H1 (cell line): Measurements from ENCODE around the gene ZNF764. TPM values are rescaled to one million over a fixed set of nuclear protein-coding genes. Genes with fewer than 3 reads are reported as not detected.
A peak's percentile ranks its signal among the peaks of the same experiment; 100 is the strongest.

ENCODE experiments used
- CTCF ChIA-PET: fragments of 300-600 bp; sonication (Branson Sonifier 250); formaldehyde crosslinking; loops from one replicate; lab custom pipeline; 2021; ENCODE audit not compliant: partially characterized antibody; lab: Charles Lee
- POLR2A ChIA-PET: fragments of 300-600 bp; sonication (Branson Sonifier 250); formaldehyde crosslinking; loops from one replicate; lab custom pipeline; 2021; ENCODE audit warnings: inconsistent platforms; ENCODE audit not compliant: partially characterized antibody; lab: Charles Lee
- DNase-seq, 2 experiments: peaks; one replicate each; pipeline versions ENCODE4 v3.0.0 to v3.0.0-alpha.2; 2010 to 2022; ENCODE audit warnings: low spot score in 2 of 2, low read depth in 1 of 2, mixed read lengths in 1 of 2
- FAIRE-seq: peaks from 2 replicates; lab custom pipeline; 2011; peaks lifted over from hg19 to GRCh38; lab: Jason Lieb, UNC
- H2AFZ ChIP-seq: 2 replicates; pipeline ENCODE4 v1.8.1; 2012; ENCODE audit warnings: low read length, inconsistent platforms
- H2AK5ac ChIP-seq: 2 replicates; pipeline ENCODE4 v1.6.1; 2013; ENCODE audit warnings: low read depth, low read length
- H2BK120ac ChIP-seq: replicated peaks from 2 replicates; pipeline ENCODE3; 2013; ENCODE audit warnings: low read depth, low read length, inconsistent platforms
- H2BK12ac ChIP-seq: 2 replicates; pipeline ENCODE4 v1.6.1; 2013; ENCODE audit warnings: low read depth, low read length
- H2BK15ac ChIP-seq: 2 replicates; pipeline ENCODE4 v1.6.1; 2013; ENCODE audit warnings: low read length
- H2BK20ac ChIP-seq: 2 replicates; pipeline ENCODE4 v1.6.1; 2013; ENCODE audit warnings: low read length
- H2BK5ac ChIP-seq: 2 replicates; pipeline ENCODE4 v1.6.1; 2013; ENCODE audit warnings: low read depth, low read length
- H3K14ac ChIP-seq: 2 replicates; pipeline ENCODE4 v1.6.1; 2013; ENCODE audit warnings: inconsistent platforms; ENCODE audit not compliant: insufficient read length
- H3K18ac ChIP-seq: 2 replicates; pipeline ENCODE4 v1.6.1; 2013; ENCODE audit warnings: low read length; ENCODE audit errors: extremely low read depth
- H3K23ac ChIP-seq: 2 replicates; pipeline ENCODE4 v1.6.1; 2013; ENCODE audit warnings: inconsistent platforms; ENCODE audit not compliant: insufficient read length
- H3K23me2 ChIP-seq: 2 replicates; pipeline ENCODE4 v1.6.1; 2013; ENCODE audit warnings: low read depth, low read length
- H3K27ac ChIP-seq: 2 replicates; pipeline ENCODE4 v1.6.1; 2011; ENCODE audit warnings: low read depth, low read length, inconsistent platforms
- H3K27me3 ChIP-seq, 4 experiments: replicated peaks in 1 of 4; 1 replicate in 1 of 4; 2 replicates in 3 of 4; pipeline versions ENCODE4 v1.6.1 to v1.8.1; 2011 to 2013; ENCODE audit warnings: low read length in 3 of 4, mild to moderate bottlenecking in 3 of 4, inconsistent platforms in 2 of 4, mixed read lengths in 2 of 4, moderate library complexity in 1 of 4; ENCODE audit not compliant: control insufficient read depth in 3 of 4, insufficient read depth in 3 of 4; ENCODE audit errors: extremely low read depth in 1 of 4
- H3K36me3 ChIP-seq, 4 experiments: 2 replicates each; pipeline versions ENCODE4 v1.6.1 to v1.8.1; 2011 to 2013; ENCODE audit warnings: mild to moderate bottlenecking in 4 of 4, low read length in 3 of 4, moderate library complexity in 2 of 4, control low read depth in 1 of 4, inconsistent platforms in 1 of 4; ENCODE audit not compliant: insufficient read depth in 4 of 4, control insufficient read depth in 2 of 4
- H3K4ac ChIP-seq: replicated peaks from 2 replicates; pipeline ENCODE3; 2013; ENCODE audit warnings: low read length, low read depth, mixed read lengths, inconsistent platforms; ENCODE audit not compliant: insufficient read length
- H3K4me1 ChIP-seq, 4 experiments: replicated peaks in 1 of 4; 1 replicate in 1 of 4; 2 replicates in 3 of 4; pipeline versions ENCODE4 v1.6.1 to v1.8.1; 2011 to 2013; ENCODE audit warnings: low read length in 3 of 4, inconsistent platforms in 2 of 4, mixed read lengths in 1 of 4; ENCODE audit not compliant: insufficient read depth in 4 of 4, control insufficient read depth in 3 of 4
- H3K4me2 ChIP-seq, 2 experiments: 2 replicates each; pipeline versions ENCODE4 v1.6.1 to v1.8.1; 2011 to 2013; ENCODE audit warnings: low read depth in 2 of 2, low read length in 2 of 2, control low read depth in 1 of 2, inconsistent platforms in 1 of 2, mild to moderate bottlenecking in 1 of 2; ENCODE audit not compliant: insufficient read depth in 1 of 2
- H3K4me3 ChIP-seq, 4 experiments: fragments of 200-600, 300-600 bp in 1 of 4; sonication (generic), shearing (Covaris generic), sonication (Bioruptor Twin) in 1 of 4; 2 replicates each; pipeline versions ENCODE4 v1.5.1 to v1.8.1; 2011 to 2016; ENCODE audit warnings: low read length in 4 of 4, low read depth in 3 of 4, control low read depth in 2 of 4, inconsistent platforms in 2 of 4, mild to moderate bottlenecking in 2 of 4, mixed read lengths in 1 of 4, moderate library complexity in 1 of 4; ENCODE audit not compliant: insufficient read depth in 2 of 4; ENCODE audit errors: extremely low read depth in 1 of 4
- H3K56ac ChIP-seq: replicated peaks from 2 replicates; pipeline ENCODE3; 2013; ENCODE audit warnings: low read depth, mild to moderate bottlenecking, mixed read lengths, low read length, inconsistent platforms; ENCODE audit not compliant: insufficient read length
- H3K79me1 ChIP-seq: 2 replicates; pipeline ENCODE4 v1.6.1; 2013; ENCODE audit warnings: low read depth, low read length, control low read depth
- H3K79me2 ChIP-seq, 2 experiments: 2 replicates each; pipeline versions ENCODE4 v1.6.1 to v1.8.1; 2012 to 2013; ENCODE audit warnings: low read length in 2 of 2, mild to moderate bottlenecking in 2 of 2, inconsistent platforms in 1 of 2; ENCODE audit not compliant: insufficient read depth in 2 of 2, control insufficient read depth in 1 of 2
- H3K9ac ChIP-seq, 4 experiments: replicated peaks in 1 of 4; 1 replicate in 1 of 4; 2 replicates in 3 of 4; pipeline versions ENCODE4 v1.6.1 to v1.8.1; 2011 to 2013; ENCODE audit warnings: low read depth in 3 of 4, low read length in 3 of 4, control low read depth in 2 of 4, mild to moderate bottlenecking in 2 of 4, moderate library complexity in 2 of 4, inconsistent platforms in 1 of 4; ENCODE audit errors: extremely low read depth in 1 of 4
- H3K9me3 ChIP-seq, 2 experiments: 2 replicates each; pipeline versions ENCODE4 v1.6.1 to v1.8.1; 2012 to 2013; ENCODE audit warnings: mild to moderate bottlenecking in 2 of 2, moderate library complexity in 2 of 2, control low read depth in 1 of 2, inconsistent platforms in 1 of 2, low read depth in 1 of 2, low read length in 1 of 2, mixed read lengths in 1 of 2; ENCODE audit not compliant: insufficient read depth in 2 of 2
- H4K20me1 ChIP-seq, 2 experiments: replicated peaks in 1 of 2; 2 replicates each; pipeline versions ENCODE3 to v1.8.1; 2011 to 2013; ENCODE audit warnings: inconsistent platforms in 2 of 2, low read length in 2 of 2, mild to moderate bottlenecking in 1 of 2; ENCODE audit not compliant: insufficient read depth in 2 of 2, control insufficient read depth in 1 of 2
- H4K5ac ChIP-seq: 2 replicates; pipeline ENCODE4 v1.6.1; 2013; ENCODE audit warnings: low read length, low read depth, mixed read lengths, inconsistent platforms; ENCODE audit not compliant: insufficient read length
- H4K8ac ChIP-seq: 2 replicates; pipeline ENCODE4 v1.8.0; 2013; ENCODE audit warnings: mild to moderate bottlenecking, moderate library complexity, low read length, inconsistent platforms; ENCODE audit not compliant: insufficient read depth; ENCODE audit errors: extremely low read depth
- H4K91ac ChIP-seq: replicated peaks from 2 replicates; pipeline ENCODE3; 2013; ENCODE audit warnings: low read length, mixed read lengths, inconsistent platforms; ENCODE audit not compliant: insufficient read length
- ASH2L ChIP-seq: fragments of 200-600, 300-600 bp; sonication (generic); IDR thresholded peaks from one replicate; pipeline ENCODE4 v1.7.1; 2017; ENCODE audit warnings: low read length
- CTBP2 ChIP-seq: IDR thresholded peaks from 2 replicates; pipeline ENCODE4 v1.7.0; 2011; ENCODE audit warnings: borderline replicate concordance, mild to moderate bottlenecking, moderate library complexity, mixed read lengths, low read length; ENCODE audit not compliant: insufficient read depth, insufficient read length
- EGR1 ChIP-seq: IDR thresholded peaks from 2 replicates; pipeline ENCODE4 v1.6.1; 2011; ENCODE audit warnings: low read depth, low read length, borderline replicate concordance
- HDAC2 ChIP-seq, 2 experiments: fragments of 300-600 bp in 1 of 2; sonication (generic) in 1 of 2; IDR thresholded peaks; 2 replicates each; pipeline ENCODE4 v1.6.1; 2011 to 2012; ENCODE audit warnings: low read depth in 2 of 2, low read length in 2 of 2, mild to moderate bottlenecking in 2 of 2, moderate library complexity in 2 of 2, borderline replicate concordance in 1 of 2, inconsistent platforms in 1 of 2
- SIX5 ChIP-seq: IDR thresholded peaks from 2 replicates; pipeline ENCODE4 v1.6.1; 2011; ENCODE audit warnings: mild to moderate bottlenecking, low read depth, low read length
- SP1 ChIP-seq: IDR thresholded peaks from 2 replicates; pipeline ENCODE4 v1.6.1; 2011; ENCODE audit warnings: low read depth, low read length
- YY1 ChIP-seq: IDR thresholded peaks from 2 replicates; pipeline ENCODE4 v1.6.1; 2011; ENCODE audit warnings: low read depth, mild to moderate bottlenecking, low read length
- WGBS, 2 experiments: shearing (Covaris generic) in 1 of 2; methylation state at CpG; one replicate each; pipeline versions ENCODE4 v1.1.6 to v1.1.7; 2013 to 2015; ENCODE audit warnings: low lambda C conversion rate in 2 of 2, mixed read lengths in 2 of 2, inconsistent platforms in 1 of 2, low coverage in 1 of 2, missing lambda C conversion rate in 1 of 2; ENCODE audit not compliant: insufficient replicate concordance in 2 of 2, insufficient coverage in 1 of 2, insufficient read length in 1 of 2; ENCODE audit errors: extremely low coverage in 1 of 2, missing lambda C conversion rate in 1 of 2; 5-methylcytosine and 5-hydroxymethylcytosine counted together
- long read RNA-seq, 2 experiments: library from RNA in 1 of 2; library from capped mRNA in 1 of 2; stranded (forward); transcript quantifications; one replicate each; pipeline ENCODE4 v2.0.0, GENCODE V29; 2021; ENCODE audit warnings: inconsistent platforms in 1 of 2
- polyA minus RNA-seq, 3 experiments: library from RNA; depleted of rRNA, polyadenylated mRNA; stranded (reverse); fragments of >200 nt; gene quantifications; 1 replicate in 2 of 3; 2 replicates in 1 of 3; pipeline ENCODE4 v1.2.3, GENCODE V29; 2011
- polyA plus RNA-seq, 7 experiments: library from polyadenylated mRNA; depleted of rRNA in 3 of 7; stranded (reverse) in 5 of 7; unstranded in 2 of 7; fragments of >200 nt in 5 of 7; fragments of 200-250 nt in 2 of 7; gene quantifications; 1 replicate in 5 of 7; 2 replicates in 1 of 7; 4 replicates in 1 of 7; pipeline versions ENCODE4 v1.2.1 to v1.2.3, GENCODE V29; 2011 to 2013; ENCODE audit warnings: missing spikeins in 2 of 7, mixed read lengths in 2 of 7
- total RNA-seq: library from RNA; stranded (reverse); fragmentation: NEBNext Ultra II Directional; extraction: Animal tissue kit (Norgen Biotek cat#: 25700); gene quantifications from 2 replicates; pipeline ENCODE4 v1.2.1, GENCODE V29; 2021

The ZNF764 gene
- 7.7 and 8.4 TPM in 2 replicates for total RNA-seq
- 5.7 and 8.3 TPM in 2 replicates for polyA plus RNA-seq (2011; rRNA removed)
- polyA plus RNA-seq (2011; cell fraction: cytosol; rRNA removed), result 5.5 TPM
- 8.2 TPM for polyA plus RNA-seq (2011; cell fraction: nucleus; rRNA removed)
- 4.7 to 5.7 TPM (median 5.0 TPM) in 4 replicates for polyA plus RNA-seq (2012, experiment 1 of 2)
- polyA plus RNA-seq (2012, experiment 2 of 2), result 5.7 TPM
- 4.9 TPM for polyA plus RNA-seq (2013, experiment 1 of 2)
- polyA plus RNA-seq (2013, experiment 2 of 2), result 4.6 TPM
- 2.0 and 2.3 TPM in 2 replicates for polyA minus RNA-seq (2011; rRNA and poly(A)+ RNA removed)
- 7.2 TPM for polyA minus RNA-seq (2011; cell fraction: cytosol; rRNA and poly(A)+ RNA removed)
- polyA minus RNA-seq (2011; cell fraction: nucleus; rRNA and poly(A)+ RNA removed), result 4.4 TPM
- long read RNA-seq, experiment 1, result 0 reads
- long read RNA-seq, experiment 2, result 0 reads

DNA sequence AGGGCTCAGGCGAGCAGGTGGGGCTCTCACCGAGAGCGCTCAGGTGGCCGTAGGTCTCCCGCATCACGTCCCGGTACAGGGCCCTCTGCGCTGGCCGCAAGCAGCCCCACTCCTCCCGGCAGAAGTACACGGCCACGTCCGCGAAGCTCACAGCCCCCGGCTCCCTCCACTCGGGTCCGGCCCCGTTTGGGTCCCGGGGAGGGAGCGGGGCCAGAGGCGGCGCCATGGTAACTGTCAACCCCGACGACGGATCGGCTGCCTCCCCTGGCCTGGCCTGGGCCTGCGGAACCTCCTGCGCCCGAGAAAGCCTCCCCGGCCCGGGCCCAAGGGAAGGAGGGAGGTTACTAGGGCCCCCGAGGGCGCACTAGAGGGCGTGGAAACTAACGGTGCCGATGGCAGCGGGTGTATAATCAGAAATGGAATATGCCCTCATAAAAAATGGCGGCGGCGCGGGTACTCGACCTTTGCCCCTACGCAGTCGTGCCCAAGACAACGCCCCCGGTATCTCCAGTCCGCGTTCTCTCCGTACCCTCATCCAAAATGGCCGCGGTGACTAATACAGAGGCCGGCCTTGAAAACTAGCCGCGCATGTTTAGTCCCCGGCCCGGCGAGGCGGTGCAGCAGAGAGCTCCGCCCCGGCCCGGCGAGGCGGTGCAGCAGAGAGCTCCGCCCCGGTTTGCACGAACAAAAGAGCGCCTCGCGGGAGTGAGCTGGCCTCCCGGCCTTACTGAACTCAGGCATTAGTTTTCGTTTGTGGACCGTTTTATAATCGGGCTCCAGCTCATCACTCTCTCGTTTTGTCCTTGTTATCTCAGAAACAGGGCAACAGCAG lies at the start of gene ZNF764:
Gene ZNF764, minus strand, starts transcription at position 418 of the 832 bp plus-strand sequence. Its CDS starts 192 bp downstream, at position 226.
- peak within 1 kb of the TSS; percentile 22 for H3K4ac ChIP-seq
- H3K56ac ChIP-seq, result peak within 1 kb of the TSS; percentile 14
- DNase-seq, result peak; percentile 86 to 88
- no peak for FAIRE-seq
- no peak within 1 kb of the TSS for H2BK120ac ChIP-seq
- no peak within 1 kb of the TSS for H3K23ac ChIP-seq
- POLR2A ChIA-PET, result interaction anchor here (0.7 to 8.4 kb wide), 20 partner anchors 9 to 153 kb away, joined by 3 to 121 read pairs (median 6); partner anchors contain the start of genes PRR14, ZNF688, ZNF689 and ZNF747
- H3K27ac ChIP-seq, result peak within 1 kb of the TSS; percentile 60; the same call in 1 of the 2 replicates
- H3K79me2 ChIP-seq, result no peaks in the 10 kb centered on the region
- peak within 1 kb of the TSS; percentile 7; the same call in 1 of the 2 replicates for H2BK15ac ChIP-seq
- peak within 1 kb of the TSS; percentile 12; the same call in 1 of the 2 replicates for H2AFZ ChIP-seq
- H2AK5ac ChIP-seq, result no peak within 1 kb of the TSS
- H2BK12ac ChIP-seq, result peak within 1 kb of the TSS; percentile 28
- peaks cover 0 to 4% of the 10 kb centered on the region in 2 experiments for H4K20me1 ChIP-seq
- H3K23me2 ChIP-seq, result peaks cover 7% of the 10 kb centered on the region; the same call in 1 of the 2 replicates
- WGBS, 2 experiments, result 1% methylated on average over 74 of the region's 74 CpGs; no CpG with 5 or more reads in 1 of the 2 experiments
- H4K5ac ChIP-seq, result peak within 1 kb of the TSS; percentile 90
- peaks cover 0 to 5% (median 2%) of the 10 kb centered on the region in 4 experiments; a peak in 2 of 7 replicates for H3K4me1 ChIP-seq
- peak within 1 kb of the TSS; percentile 78 for H3K18ac ChIP-seq
- peak within 1 kb of the TSS; percentile 12 for H4K91ac ChIP-seq
- peak within 1 kb of the TSS; percentile 43 to 66 (median 52); a peak in 6 of 7 replicates for H3K9ac ChIP-seq
- H4K8ac ChIP-seq, result peak within 1 kb of the TSS; percentile 92; the same call in 1 of the 2 replicates
- peak within 1 kb of the TSS; percentile 48 to 83 for H3K4me2 ChIP-seq
- peaks cover 3 to 8% (median 5%) of the 10 kb centered on the region in 4 experiments; a peak in 4 of 8 replicates for H3K36me3 ChIP-seq
- no peaks in the 10 kb centered on the region for H3K9me3 ChIP-seq
- no peak within 1 kb of the TSS for H2BK20ac ChIP-seq
- no peak within 1 kb of the TSS for H3K14ac ChIP-seq
- H3K4me3 ChIP-seq, result peak within 1 kb of the TSS; percentile 58 to 86 (median 76)
- H3K27me3 ChIP-seq, result peaks cover 0 to 3% (median 1%) of the 10 kb centered on the region in 4 experiments; a peak in 1 of 7 replicates
- CTCF ChIA-PET, result interaction anchor here (0.8 to 3.1 kb wide), 17 partner anchors 14 to 128 kb away, joined by 3 to 23 read pairs (median 4); partner anchors contain the start of genes DCTPP1, ZNF688, ZNF747 and ZNF785
- H2BK5ac ChIP-seq, result peak within 1 kb of the TSS; percentile 88; the same call in 1 of the 2 replicates
- H3K79me1 ChIP-seq, result no peaks in the 10 kb centered on the region
- peak; percentile 97 for TF ChIP-seq CTBP2
- peak; percentile 99 for TF ChIP-seq YY1
- TF ChIP-seq SP1, result 0 out of 2 replicates have a peak, but pooled peaks have one; percentile 43
- TF ChIP-seq SIX5, result peak; percentile 39; the same call in 1 of the 2 replicates
- TF ChIP-seq ASH2L, result peak; percentile 93
- TF ChIP-seq EGR1, result peak; percentile 47; the same call in 1 of the 2 replicates
- peak in 1 of 2 experiments; percentile 81; a peak in 1 of 4 replicates for TF ChIP-seq HDAC2 (IDR thresholded peaks at IDR 0.05; ENCODE audit: borderline replicate concordance in 1 of 2, low read depth in 2 of 2, low read length in 2 of 2)
